Peyer's patch (tissue), 4 donors: ENCODE measurements around the gene RGS11. TPM values are rescaled to one million over a fixed set of nuclear protein-coding genes. Genes with fewer than 3 reads are reported as not detected.

Experiments used
- DNase-seq, 3 donors: peaks; one replicate each; pipeline ENCODE4 v3.0.0-alpha.2; 2017 to 2019
- H3K27ac ChIP-seq, 4 donors: fragments of 200-600 bp; sonication (generic); one replicate each; pipeline ENCODE4 v1.5.1; 2016 to 2019
- H3K27me3 ChIP-seq, 2 donors: fragments of 200-600 bp; sonication (generic); one replicate each; pipeline ENCODE4 v1.5.1; 2019
- H3K36me3 ChIP-seq, 3 donors: fragments of 200-600 bp; sonication (generic); one replicate each; pipeline ENCODE4 v1.5.1; 2016 to 2019
- H3K4me1 ChIP-seq, 4 donors: fragments of 200-600 bp; sonication (generic); one replicate each; pipeline ENCODE4 v1.5.1; 2016 to 2019
- H3K4me3 ChIP-seq, 4 donors: fragments of 200-600 bp; sonication (generic); 1 replicate in 3 of 4; 2 replicates in 1 of 4; pipeline ENCODE4 v1.5.1; 2016 to 2019; ENCODE audit warnings: mild to moderate bottlenecking in 1 of 4
- H3K9me3 ChIP-seq, 4 donors: fragments of 200-600 bp; sonication (generic); one replicate each; pipeline ENCODE4 v1.5.1; 2016 to 2019; ENCODE audit warnings: mild to moderate bottlenecking in 1 of 4
- CTCF ChIP-seq, 6 experiments: fragments of 450-650 bp in 4 of 6; fragments of 200-600 bp in 2 of 6; sonication (generic) in 1 of 6; IDR thresholded peaks; one replicate each; pipeline ENCODE4 v1.5.1; 2017 to 2019; ENCODE audit warnings: antibody characterized with exemption in 6 of 6, mild to moderate bottlenecking in 3 of 6, moderate library complexity in 1 of 6
- POLR2A ChIP-seq, 2 donors: fragments of 450-650 bp; IDR thresholded peaks; one replicate each; pipeline ENCODE4 v1.5.1; 2017; ENCODE audit warnings: antibody characterized with exemption in 2 of 2, mild to moderate bottlenecking in 2 of 2, moderate library complexity in 2 of 2
- total RNA-seq, 4 donors: library from RNA; depleted of rRNA; stranded (reverse); fragments of >200 nt; gene quantifications; one replicate each; pipeline ENCODE4 v1.1.0, GENCODE V29; 2016

Gene RGS11
- 10 to 100 TPM in 3 of 4 donors, 1 to 10 TPM in 1; 6.1 to 16.5 (median 11.4) TPM for total RNA-seq

- H3K9me3 ChIP-seq: no peaks in the 10 kb centered on the region
- DNase-seq: no peak
- peaks cover 0 to 39% (median 12%) of the 10 kb centered on the region in 4 donors for H3K4me1 ChIP-seq
- H3K36me3 ChIP-seq: no peaks in the 10 kb centered on the region
- peak within 1 kb of the TSS; percentile 4 to 60 (median 42) for H3K4me3 ChIP-seq
- peaks cover 0 to 6% of the 10 kb centered on the region in 2 donors for H3K27me3 ChIP-seq
- TF ChIP-seq POLR2A (IDR thresholded peaks at IDR 0.05) (no peak), CTCF (IDR thresholded peaks at IDR 0.05) (no peak)
- H3K27ac ChIP-seq: peak within 1 kb of the TSS in 1 of 4 donors; percentile 72
Observed at GRCh38 chr16:275786-276232, at the start of gene RGS11. RGS11 (minus strand) TSS chr16:275944; CDS start chr16:275911, 33 bp downstream.

- no peak for TF ChIP-seq CTCF (IDR thresholded peaks at IDR 0.05)
- Histone ChIP-seq H3K9me3 (no peaks in the 10 kb centered on the region), H3K36me3 (peaks cover 0 to 2% (median 0%) of the 10 kb centered on the region in 3 donors), H3K27me3 (no peaks in the 10 kb centered on the region), H3K4me3 (peak overlapping the region in 3 of 4 donors; percentile 11 to 27 (median 20)), H3K4me1 (peaks cover 4 to 40% (median 17%) of the 10 kb centered on the region in 4 donors), H3K27ac (peak overlapping the region in 3 of 4 donors; percentile 38 to 89 (median 59))
- peak; percentile 52 to 72 (median 71) for DNase-seq
Observed at GRCh38 chr16:324451-325334, 48.9 kb upstream of the RGS11 start.

GRCh38 chr16:324201-324450 is 48.4 kb upstream of the RGS11 start:
- DNase-seq: peak in 1 of 3 donors; percentile 48
- Histone ChIP-seq H3K9me3 (no peaks in the 10 kb centered on the region), H3K4me1 (peaks cover 4 to 40% (median 17%) of the 10 kb centered on the region in 4 donors), H3K27ac (peak overlapping the region in 1 of 4 donors; percentile 89), H3K36me3 (peaks cover 0 to 7% (median 0%) of the 10 kb centered on the region in 3 donors), H3K4me3 (no peak overlapping the region), H3K27me3 (no peaks in the 10 kb centered on the region)
- TF ChIP-seq CTCF (IDR thresholded peaks at IDR 0.05) (no peak), POLR2A (IDR thresholded peaks at IDR 0.05) (no peak)

GRCh38 chr16:322476-323143 is 46.9 kb upstream of the RGS11 start:
- H3K36me3 ChIP-seq: peaks cover 0 to 22% (median 0%) of the 10 kb centered on the region in 3 donors

GRCh38 chr16:321532-321931 is 45.8 kb upstream of the RGS11 start:
- no peak for DNase-seq
- Histone ChIP-seq H3K27ac (no peak overlapping the region), H3K9me3 (no peaks in the 10 kb centered on the region), H3K4me1 (peaks cover 0 to 18% (median 12%) of the 10 kb centered on the region in 4 donors), H3K36me3 (peaks cover 0 to 22% (median 0%) of the 10 kb centered on the region in 3 donors), H3K4me3 (no peak overlapping the region), H3K27me3 (no peaks in the 10 kb centered on the region)
- TF ChIP-seq POLR2A (IDR thresholded peaks at IDR 0.05): no peak
- TF ChIP-seq CTCF (IDR thresholded peaks at IDR 0.05): no peak

More at GRCh38 chr16:322476-323143, 46.9 kb upstream of the RGS11 start:
- Histone ChIP-seq H3K9me3 (no peaks in the 10 kb centered on the region), H3K4me3 (no peak overlapping the region), H3K27ac (no peak overlapping the region), H3K4me1 (peaks cover 4 to 27% (median 16%) of the 10 kb centered on the region in 4 donors), H3K27me3 (no peaks in the 10 kb centered on the region)
- no peak for DNase-seq
- TF ChIP-seq POLR2A (IDR thresholded peaks at IDR 0.05): no peak
- TF ChIP-seq CTCF (IDR thresholded peaks at IDR 0.05): no peak
